Liver (tissue), 9 donors: ENCODE results near the gene NEK6. TPM values are rescaled to one million over a fixed set of nuclear protein-coding genes. Genes with fewer than 3 reads are reported as not detected.

ENCODE experiments used
- DNase-seq: peaks from one replicate; pipeline ENCODE4 v3.0.0-alpha.2; 2017; ENCODE audit warnings: low spot score
- H3K27ac ChIP-seq, 2 donors: one replicate each; pipeline ENCODE4 v1.7.0; 2013; ENCODE audit warnings: inconsistent platforms in 2 of 2, low read length in 2 of 2, control low read depth in 1 of 2, low read depth in 1 of 2, mild to moderate bottlenecking in 1 of 2
- H3K27me3 ChIP-seq, 4 donors: one replicate each; pipeline versions ENCODE4 v1.6.1 to v1.7.0; 2013; ENCODE audit warnings: low read length in 3 of 4, inconsistent platforms in 1 of 4, mild to moderate bottlenecking in 1 of 4, moderate library complexity in 1 of 4; ENCODE audit not compliant: control insufficient read depth in 4 of 4, insufficient read depth in 4 of 4
- H3K36me3 ChIP-seq, 4 donors: one replicate each; pipeline versions ENCODE4 v1.6.1 to v1.7.0; 2013; ENCODE audit warnings: low read length in 3 of 4, mild to moderate bottlenecking in 3 of 4, low read depth in 1 of 4, moderate library complexity in 1 of 4; ENCODE audit not compliant: control insufficient read depth in 4 of 4, insufficient read depth in 3 of 4
- H3K4me1 ChIP-seq, 4 donors: one replicate each; pipeline versions ENCODE4 v1.6.1 to v1.7.0; 2013; ENCODE audit warnings: low read length in 3 of 4, mild to moderate bottlenecking in 3 of 4, moderate library complexity in 1 of 4; ENCODE audit not compliant: control insufficient read depth in 4 of 4, insufficient read depth in 4 of 4
- H3K4me3 ChIP-seq, 3 donors: one replicate each; pipeline versions ENCODE4 v1.6.1 to v1.7.0; 2013; ENCODE audit warnings: low read length in 3 of 3, control low read depth in 1 of 3, low read depth in 1 of 3, mild to moderate bottlenecking in 1 of 3
- H3K9ac ChIP-seq, 2 donors: one replicate each; pipeline ENCODE4 v1.7.0; 2013; ENCODE audit warnings: low read length in 2 of 2, mild to moderate bottlenecking in 2 of 2, moderate library complexity in 2 of 2, control low read depth in 1 of 2, low read depth in 1 of 2
- H3K9me3 ChIP-seq, 4 donors: one replicate each; pipeline versions ENCODE4 v1.6.1 to v1.7.0; 2013; ENCODE audit warnings: low read length in 3 of 4; ENCODE audit not compliant: control insufficient read depth in 4 of 4
- ATF3 ChIP-seq: IDR thresholded peaks from 2 replicates; pipeline ENCODE4 v1.6.1; 2016; ENCODE audit warnings: antibody characterized with exemption
- EGR1 ChIP-seq, 2 donors: IDR thresholded peaks; 2 replicates each; pipeline ENCODE4 v1.6.1; 2016 to 2018; ENCODE audit warnings: antibody characterized with exemption in 2 of 2, low read depth in 2 of 2
- FOXA1 ChIP-seq: IDR thresholded peaks from 2 replicates; pipeline ENCODE4 v1.6.1; 2016; ENCODE audit warnings: antibody characterized with exemption
- FOXA2 ChIP-seq: IDR thresholded peaks from 2 replicates; pipeline ENCODE4 v1.6.1; 2016; ENCODE audit warnings: antibody characterized with exemption
- GABPA ChIP-seq, 2 donors: IDR thresholded peaks in 1 of 2; conservative IDR thresholded peaks in 1 of 2; 2 replicates each; pipeline ENCODE4 v1.6.1; 2016; ENCODE audit warnings: antibody characterized with exemption in 2 of 2, mild to moderate bottlenecking in 1 of 2, moderate library complexity in 1 of 2
- HNF4A ChIP-seq, 2 donors: conservative IDR thresholded peaks; 2 replicates each; pipeline ENCODE4 v1.6.1; 2016; ENCODE audit warnings: antibody characterized with exemption in 2 of 2, mild to moderate bottlenecking in 2 of 2
- HNF4G ChIP-seq: IDR thresholded peaks from 2 replicates; pipeline ENCODE4 v1.6.1; 2016; ENCODE audit warnings: antibody characterized with exemption
- JUND ChIP-seq, 2 donors: IDR thresholded peaks; 2 replicates each; pipeline ENCODE4 v1.6.1; 2016; ENCODE audit warnings: antibody characterized with exemption in 2 of 2
- MAX ChIP-seq: IDR thresholded peaks from 2 replicates; pipeline ENCODE4 v1.6.1; 2016; ENCODE audit warnings: antibody characterized with exemption
- NR2F2 ChIP-seq: IDR thresholded peaks from 2 replicates; pipeline ENCODE4 v1.6.1; 2016; ENCODE audit warnings: antibody characterized with exemption
- RAD21 ChIP-seq, 2 donors: IDR thresholded peaks; 2 replicates each; pipeline ENCODE4 v1.6.1; 2016; ENCODE audit warnings: antibody characterized with exemption in 2 of 2, mild to moderate bottlenecking in 2 of 2
- RXRA ChIP-seq, 2 donors: IDR thresholded peaks; 2 replicates each; pipeline ENCODE4 v1.6.1; 2017 to 2018; ENCODE audit warnings: antibody characterized with exemption in 2 of 2, mild to moderate bottlenecking in 1 of 2
- SP1 ChIP-seq: IDR thresholded peaks from 2 replicates; pipeline ENCODE4 v1.6.1; 2018; ENCODE audit warnings: antibody characterized with exemption, mild to moderate bottlenecking
- TAF1 ChIP-seq: conservative IDR thresholded peaks from 2 replicates; pipeline ENCODE4 v1.6.1; 2016; ENCODE audit warnings: antibody characterized with exemption, mild to moderate bottlenecking
- YY1 ChIP-seq: IDR thresholded peaks from 2 replicates; pipeline ENCODE4 v1.6.1; 2016; ENCODE audit warnings: antibody characterized with exemption, mild to moderate bottlenecking
- WGBS: extraction: QIAGEN DNeasy Blood & Tissue Kit; methylation state at CpG from one replicate; pipeline ENCODE4 v1.1.7; 2013; 5-methylcytosine and 5-hydroxymethylcytosine counted together
- polyA plus RNA-seq, 2 donors: library from polyadenylated mRNA; stranded (reverse) in 1 of 2; unstranded in 1 of 2; fragments of 200-250 nt in 1 of 2; fragments of >200 nt in 1 of 2; fragmentation: Nextera tagmentation in 1 of 2; extraction: Ambion mirVana in 1 of 2; gene quantifications; one replicate each; pipeline versions ENCODE4 v1.2.1 to v1.2.3, GENCODE V29; 2013 to 2015
- total RNA-seq, 2 donors: library from RNA; depleted of rRNA; stranded (reverse); fragments of >200 nt; gene quantifications; one replicate each; pipeline ENCODE4 v1.2.3, GENCODE V29; 2014
- TF ChIP-seq, protein P1 (sequence below): fragments of 150-350 bp; IDR thresholded peaks from 2 replicates; pipeline ENCODE4 v1.5.1; 2017; ENCODE audit warnings: improper control_type of control experiment, low read depth, low read length; ENCODE audit not compliant: missing input control
- TF ChIP-seq, protein P2 (sequence below): IDR thresholded peaks from 2 replicates; pipeline ENCODE4 v1.6.1; 2016; ENCODE audit warnings: antibody characterized with exemption
- donor health status: healthy.
- donor health status: healthy.
- donor health status: healthy.
- donor health status: healthy.
- donor health status: healthy.

The NEK6 gene
- total and polyA plus RNA-seq, 4 donors: 32.5 to 49.7 (median 42.5) TPM

GRCh38 chr9:124285490-124285889 lies 27.7 kb downstream of the NEK6 start:
- Histone ChIP-seq H3K27ac (peak overlapping the region; percentile 95 to 98), H3K9me3 (no peaks in the 10 kb centered on the region), H3K4me3 (peak overlapping the region in 2 of 3 donors; percentile 4 to 34), H3K27me3 (no peaks in the 10 kb centered on the region), H3K36me3 (no peaks in the 10 kb centered on the region), H3K4me1 (peaks cover 40 to 78% (median 68%) of the 10 kb centered on the region in 4 donors), H3K9ac (peak overlapping the region; percentile 61 to 78)
- TF ChIP-seq TAF1 (no peak), RAD21 (IDR thresholded peaks at IDR 0.05) (no peak), HNF4A (conservative IDR thresholded peaks at IDR 0.05) (no peak), YY1 (no peak), GABPA (IDR thresholded peaks at IDR 0.05 in 1 of 2, conservative IDR thresholded peaks at IDR 0.05 in 1 of 2) (no peak), FOXA2 (no peak), FOXA1 (no peak), MAX (no peak), SP1 (no peak), ATF3 (no peak), RXRA (IDR thresholded peaks at IDR 0.05) (no peak), EGR1 (IDR thresholded peaks at IDR 0.05; ENCODE audit: low read depth in 2 of 2) (no peak), HNF4G (no peak), JUND (IDR thresholded peaks at IDR 0.05) (no peak), NR2F2 (no peak)
- TF ChIP-seq, protein P1, sequence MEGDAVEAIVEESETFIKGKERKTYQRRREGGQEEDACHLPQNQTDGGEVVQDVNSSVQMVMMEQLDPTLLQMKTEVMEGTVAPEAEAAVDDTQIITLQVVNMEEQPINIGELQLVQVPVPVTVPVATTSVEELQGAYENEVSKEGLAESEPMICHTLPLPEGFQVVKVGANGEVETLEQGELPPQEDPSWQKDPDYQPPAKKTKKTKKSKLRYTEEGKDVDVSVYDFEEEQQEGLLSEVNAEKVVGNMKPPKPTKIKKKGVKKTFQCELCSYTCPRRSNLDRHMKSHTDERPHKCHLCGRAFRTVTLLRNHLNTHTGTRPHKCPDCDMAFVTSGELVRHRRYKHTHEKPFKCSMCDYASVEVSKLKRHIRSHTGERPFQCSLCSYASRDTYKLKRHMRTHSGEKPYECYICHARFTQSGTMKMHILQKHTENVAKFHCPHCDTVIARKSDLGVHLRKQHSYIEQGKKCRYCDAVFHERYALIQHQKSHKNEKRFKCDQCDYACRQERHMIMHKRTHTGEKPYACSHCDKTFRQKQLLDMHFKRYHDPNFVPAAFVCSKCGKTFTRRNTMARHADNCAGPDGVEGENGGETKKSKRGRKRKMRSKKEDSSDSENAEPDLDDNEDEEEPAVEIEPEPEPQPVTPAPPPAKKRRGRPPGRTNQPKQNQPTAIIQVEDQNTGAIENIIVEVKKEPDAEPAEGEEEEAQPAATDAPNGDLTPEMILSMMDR: no peak
- TF ChIP-seq, protein P2, sequence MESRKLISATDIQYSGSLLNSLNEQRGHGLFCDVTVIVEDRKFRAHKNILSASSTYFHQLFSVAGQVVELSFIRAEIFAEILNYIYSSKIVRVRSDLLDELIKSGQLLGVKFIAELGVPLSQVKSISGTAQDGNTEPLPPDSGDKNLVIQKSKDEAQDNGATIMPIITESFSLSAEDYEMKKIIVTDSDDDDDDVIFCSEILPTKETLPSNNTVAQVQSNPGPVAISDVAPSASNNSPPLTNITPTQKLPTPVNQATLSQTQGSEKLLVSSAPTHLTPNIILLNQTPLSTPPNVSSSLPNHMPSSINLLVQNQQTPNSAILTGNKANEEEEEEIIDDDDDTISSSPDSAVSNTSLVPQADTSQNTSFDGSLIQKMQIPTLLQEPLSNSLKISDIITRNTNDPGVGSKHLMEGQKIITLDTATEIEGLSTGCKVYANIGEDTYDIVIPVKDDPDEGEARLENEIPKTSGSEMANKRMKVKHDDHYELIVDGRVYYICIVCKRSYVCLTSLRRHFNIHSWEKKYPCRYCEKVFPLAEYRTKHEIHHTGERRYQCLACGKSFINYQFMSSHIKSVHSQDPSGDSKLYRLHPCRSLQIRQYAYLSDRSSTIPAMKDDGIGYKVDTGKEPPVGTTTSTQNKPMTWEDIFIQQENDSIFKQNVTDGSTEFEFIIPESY: no peak
- no peak for DNase-seq
- 41% methylated on average over 11 of the region's 11 CpGs for WGBS

DNA sequence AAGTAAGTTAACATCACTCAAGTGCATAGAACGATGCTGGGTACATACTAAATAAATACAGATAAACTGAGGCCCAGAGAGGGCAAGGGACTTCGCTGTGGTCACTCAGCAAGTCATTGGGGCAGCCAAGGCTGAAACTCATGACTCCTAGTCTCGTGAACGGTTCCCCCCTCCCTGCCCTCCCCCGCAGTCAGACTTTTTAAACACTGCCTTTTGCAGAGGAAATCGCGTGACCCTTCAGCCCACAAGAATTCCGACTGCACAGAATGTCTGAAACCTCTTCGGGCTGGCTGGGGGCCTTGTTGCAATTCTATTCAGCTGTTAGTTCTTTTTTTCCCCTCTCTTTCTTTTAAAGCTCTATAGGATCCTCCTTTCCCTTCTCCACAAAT lies 28.1 kb downstream of the NEK6 start:
- peaks cover 39 to 77% (median 66%) of the 10 kb centered on the region in 4 donors for H3K4me1 ChIP-seq
- H3K27me3 ChIP-seq: no peaks in the 10 kb centered on the region
- WGBS: 10% methylated on average over 9 of the region's 9 CpGs
- DNase-seq: no peak
- no peaks in the 10 kb centered on the region for H3K36me3 ChIP-seq
- TF ChIP-seq NR2F2 (peak; percentile 74), SP1 (peak; percentile 20), EGR1 (IDR thresholded peaks at IDR 0.05; ENCODE audit: low read depth in 2 of 2) (no peak), JUND (IDR thresholded peaks at IDR 0.05) (peak in 1 of 2 donors; percentile 6)
- H3K4me3 ChIP-seq: peak overlapping the region in 2 of 3 donors; percentile 4 to 34
- H3K27ac ChIP-seq: peak overlapping the region; percentile 95 to 98
- H3K9me3 ChIP-seq: no peaks in the 10 kb centered on the region
- peak overlapping the region; percentile 61 to 78 for H3K9ac ChIP-seq
